ENCODE measurements around the gene CFAP52.
"Not testable (repeated sequence)": the region's sequence is repeated elsewhere in the genome, so short reads cannot be mapped to it uniquely, and the experiment has no call there.

The CFAP52 gene

GRCh38 chr17:9576521-9577372 lies at the start of gene CFAP52:
Gene CFAP52, plus strand, starts transcription at chr17:9576642. Its CDS starts 54 bp downstream, at chr17:9576696.
- DNase-seq (ENCODE audit: low spot score), result peak; percentile 84

DNA sequence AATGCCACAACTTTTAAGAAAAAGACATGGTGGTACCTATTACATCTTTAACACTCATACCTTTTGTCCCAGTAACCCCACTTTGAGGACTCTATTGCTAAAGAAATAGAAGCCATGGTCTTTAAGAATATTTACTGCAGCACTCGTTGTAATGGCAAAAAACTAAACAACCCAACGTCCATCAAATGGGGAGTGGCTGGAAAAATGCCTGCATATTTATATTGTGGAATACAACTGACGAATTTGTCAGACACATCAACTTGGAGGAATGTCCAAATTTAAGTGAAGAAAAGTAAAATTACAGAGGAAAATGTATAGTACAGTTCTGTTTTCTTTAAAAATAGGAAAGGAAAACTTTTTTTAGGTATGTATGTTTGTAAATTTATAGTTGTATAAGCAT lies 48.7 kb upstream of the CFAP52 start:
- no peak for DNase-seq (ENCODE audit: low spot score)

- peak; percentile 16 for DNase-seq (ENCODE audit: low spot score)
These were observed 47.3 kb upstream of the CFAP52 start for GRCh38 chr17:9529033-9529700.

GRCh38 chr17:9531034-9531433 lies 45.4 kb upstream of the CFAP52 start:
- DNase-seq (ENCODE audit: low spot score), result no peak

DNA sequence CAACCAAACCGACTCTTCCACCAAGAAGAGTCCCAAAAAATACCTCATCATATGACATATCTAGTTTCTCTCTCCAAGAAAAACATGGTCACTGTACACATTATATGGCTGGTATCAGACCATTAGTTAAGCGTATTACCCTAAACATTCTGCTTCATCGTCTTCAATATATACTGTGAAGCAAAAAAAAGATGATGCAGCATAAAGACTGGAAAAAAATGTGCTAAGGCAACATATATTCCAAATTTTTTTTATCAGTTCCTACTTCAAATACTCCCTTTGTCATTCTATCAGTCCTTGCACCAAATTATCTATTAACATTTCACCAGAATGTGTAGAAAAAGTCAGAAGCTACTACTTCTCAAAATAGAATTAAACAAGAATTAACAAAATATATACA lies 43.7 kb upstream of the CFAP52 start:
- no peak for DNase-seq (ENCODE audit: low spot score)

- DNase-seq (ENCODE audit: low spot score), result no peak
These were observed 43.0 kb upstream of the CFAP52 start for GRCh38 chr17:9533441-9533840.

- no peak for DNase-seq (ENCODE audit: low spot score)
These were observed 40.4 kb upstream of the CFAP52 start for GRCh38 chr17:9536061-9536460.

- DNase-seq (ENCODE audit: low spot score), result no peak
These were observed 39.2 kb upstream of the CFAP52 start for GRCh38 chr17:9537177-9537776.

GRCh38 chr17:9538626-9539025 lies 37.8 kb upstream of the CFAP52 start:
- no peak for DNase-seq (ENCODE audit: low spot score)

- no peak for DNase-seq (ENCODE audit: low spot score)
These were observed 34.7 kb upstream of the CFAP52 start for GRCh38 chr17:9541718-9542117.

DNA sequence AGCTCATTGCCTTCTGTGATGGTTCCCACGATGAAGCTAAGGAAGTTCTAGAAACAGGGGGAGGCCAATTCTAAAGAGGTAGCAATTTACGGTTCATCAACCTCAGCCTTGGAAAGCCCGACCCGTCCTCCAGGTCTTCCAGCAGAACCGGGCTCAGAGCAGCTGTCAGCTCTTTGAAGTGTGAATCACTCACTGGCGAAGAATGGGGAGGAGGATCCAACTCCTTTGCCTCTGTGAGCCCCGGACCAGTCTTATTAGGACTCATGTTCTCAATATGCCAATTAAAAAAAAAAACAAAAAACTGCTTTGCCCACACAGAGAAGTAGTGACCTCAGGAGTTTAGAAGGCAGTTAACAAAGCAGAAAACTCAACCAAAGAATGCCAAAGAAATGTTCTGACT lies 32.2 kb upstream of the CFAP52 start:
- DNase-seq (ENCODE audit: low spot score), result no peak

DNA sequence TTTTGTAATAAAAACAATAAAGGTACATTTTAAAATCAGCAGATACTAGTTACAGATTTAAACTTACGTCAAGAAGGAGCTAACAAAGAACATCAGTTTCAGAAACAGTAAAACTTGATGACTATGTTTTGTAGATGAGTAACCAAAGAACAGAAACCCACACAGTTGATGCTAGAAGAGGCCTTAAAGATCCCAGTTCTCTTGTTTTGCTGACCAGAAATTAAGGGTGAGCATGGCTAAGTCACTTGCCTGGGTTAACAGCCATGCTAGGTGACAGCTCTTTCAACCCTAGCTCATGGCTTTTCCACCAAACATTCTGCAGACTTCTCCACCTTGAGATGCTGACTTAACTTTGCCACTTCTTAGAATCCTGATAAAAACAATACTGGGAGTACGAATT lies 27.2 kb upstream of the CFAP52 start:
- no peak for DNase-seq (ENCODE audit: low spot score)

DNA sequence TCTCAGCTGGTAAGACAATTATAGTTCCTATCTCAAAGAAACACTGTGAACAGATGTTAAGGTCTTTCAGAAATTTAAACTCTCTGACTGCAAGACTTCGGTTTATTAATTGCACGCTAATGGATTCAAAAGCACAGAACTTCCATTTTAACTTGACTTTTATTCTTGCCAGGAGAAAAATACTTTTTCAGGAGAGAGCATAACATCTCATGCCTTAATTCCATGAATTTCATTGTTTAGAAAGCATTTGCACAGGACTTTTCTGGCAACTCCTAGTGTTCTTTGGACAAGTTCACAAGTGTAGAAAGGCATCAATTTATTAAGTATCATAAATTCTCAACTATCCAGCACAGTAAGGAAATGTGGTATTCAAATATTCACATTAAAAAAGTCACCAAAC lies 23.3 kb upstream of the CFAP52 start:
- DNase-seq (ENCODE audit: low spot score), result no peak

DNA sequence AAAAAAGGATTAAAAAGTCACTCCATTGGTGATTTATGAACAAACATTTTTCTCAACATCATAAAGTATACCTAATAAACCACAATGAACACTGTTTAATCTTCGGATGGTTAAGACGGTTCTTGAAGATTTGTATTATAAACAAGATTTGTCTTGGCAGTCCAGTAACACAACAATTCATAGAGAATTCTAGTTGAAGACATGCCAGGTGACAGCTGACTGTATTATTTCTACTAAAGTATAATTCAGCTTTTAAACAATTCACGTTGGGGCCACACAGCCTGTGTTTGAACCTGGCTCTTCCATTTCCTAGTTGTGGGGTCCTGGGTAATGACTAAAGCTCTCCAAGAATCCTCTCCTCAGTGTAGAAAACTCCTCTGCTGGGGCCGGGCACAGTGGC lies 22.8 kb upstream of the CFAP52 start:
- no peak for DNase-seq (ENCODE audit: low spot score)

DNA sequence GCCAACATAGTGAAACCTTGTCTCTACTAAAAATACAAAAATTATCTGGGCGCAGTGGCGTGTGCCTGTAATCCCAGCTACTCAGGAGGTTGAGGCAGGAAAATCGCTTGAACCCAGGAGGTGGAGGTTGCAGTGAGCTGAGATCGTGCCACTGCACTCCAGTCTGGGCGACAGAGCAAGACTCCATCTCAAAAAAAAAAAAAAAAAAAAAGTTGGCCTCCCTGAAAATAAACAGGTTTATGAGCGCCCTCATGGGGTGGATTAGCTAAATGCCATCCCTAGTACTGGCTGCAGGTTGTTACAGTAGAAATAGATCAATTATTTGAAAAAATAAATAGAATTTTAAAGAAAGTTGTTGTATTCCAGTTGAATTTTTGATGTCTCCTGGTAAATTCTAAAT lies 21.7 kb upstream of the CFAP52 start:
- peak; percentile 28 for DNase-seq (ENCODE audit: low spot score)

DNA sequence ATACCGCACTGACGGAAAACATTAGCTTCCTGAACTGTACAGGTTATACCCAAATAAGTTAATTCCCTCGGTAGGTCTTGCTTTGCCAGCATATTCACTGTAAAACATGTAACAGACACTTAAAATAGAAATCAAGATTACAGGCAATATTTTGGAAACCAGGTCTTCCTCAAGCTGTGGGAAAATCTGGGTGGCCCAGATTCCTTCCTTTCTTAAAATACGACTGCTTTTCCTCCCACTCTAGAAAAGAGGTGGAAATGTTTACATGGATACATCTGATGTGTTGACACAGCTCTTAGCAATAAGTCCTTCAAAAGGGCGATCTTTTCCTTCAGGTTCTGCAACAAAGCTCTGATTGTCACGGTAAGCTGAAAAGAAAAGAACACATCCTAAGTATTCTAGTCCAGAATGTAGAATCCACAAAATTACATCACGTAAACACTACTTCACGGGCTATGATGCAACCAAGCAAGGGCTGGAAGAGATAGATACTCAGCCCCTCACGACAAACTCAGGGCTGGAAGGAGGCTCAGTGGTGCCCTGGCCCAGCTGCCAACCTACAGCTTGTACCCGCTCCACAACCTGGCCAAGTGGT lies 19.2 kb upstream of the CFAP52 start:
- DNase-seq (ENCODE audit: low spot score), result no peak

GRCh38 chr17:9557857-9558256 lies 18.6 kb upstream of the CFAP52 start:
- DNase-seq (ENCODE audit: low spot score), result no peak

DNA sequence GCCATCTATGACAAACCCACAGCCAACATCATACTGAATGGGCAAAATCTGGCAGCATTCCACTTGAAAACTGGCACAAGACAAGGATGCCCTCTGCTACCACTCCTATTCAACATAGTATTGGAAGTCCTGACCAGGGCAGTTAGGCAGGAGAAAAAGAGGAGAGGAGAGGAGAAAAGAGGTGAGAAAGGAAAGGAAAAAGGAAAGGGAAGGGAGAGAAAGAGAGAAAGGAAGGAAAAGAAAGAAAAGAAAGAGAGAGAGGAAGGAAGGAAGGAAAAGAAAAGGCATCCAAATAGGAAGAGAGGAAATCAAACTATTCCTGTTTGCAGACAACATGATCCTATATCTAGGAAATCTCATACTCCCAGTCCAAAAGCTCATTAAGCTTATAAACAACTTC lies 12.3 kb upstream of the CFAP52 start:
- no peak for DNase-seq (ENCODE audit: low spot score)

DNA sequence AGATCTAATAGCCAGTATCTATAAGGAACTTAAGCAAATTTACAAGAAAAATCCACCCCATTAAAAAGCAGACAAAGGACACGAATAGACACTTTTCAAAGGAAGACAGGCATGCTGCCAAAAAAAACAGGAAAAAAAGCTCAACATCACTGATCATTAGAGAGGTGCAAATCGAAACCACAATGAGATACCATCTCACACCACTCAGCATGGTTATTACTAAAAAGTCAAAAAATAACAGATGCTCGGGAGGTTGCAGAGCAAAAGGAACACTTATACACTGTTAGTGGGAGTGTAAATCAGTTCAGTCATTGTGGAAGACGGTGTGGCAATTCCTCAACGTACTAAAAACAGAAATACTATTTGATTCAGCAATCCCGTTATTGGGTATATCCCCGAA lies 10.4 kb upstream of the CFAP52 start:
- no peak for DNase-seq (ENCODE audit: low spot score)

GRCh38 chr17:9566739-9567138 lies 9.7 kb upstream of the CFAP52 start:
- DNase-seq (ENCODE audit: low spot score), result not testable (repeated sequence)

GRCh38 chr17:9568004-9568403 lies 8.4 kb upstream of the CFAP52 start:
- DNase-seq (ENCODE audit: low spot score), result no peak

DNA sequence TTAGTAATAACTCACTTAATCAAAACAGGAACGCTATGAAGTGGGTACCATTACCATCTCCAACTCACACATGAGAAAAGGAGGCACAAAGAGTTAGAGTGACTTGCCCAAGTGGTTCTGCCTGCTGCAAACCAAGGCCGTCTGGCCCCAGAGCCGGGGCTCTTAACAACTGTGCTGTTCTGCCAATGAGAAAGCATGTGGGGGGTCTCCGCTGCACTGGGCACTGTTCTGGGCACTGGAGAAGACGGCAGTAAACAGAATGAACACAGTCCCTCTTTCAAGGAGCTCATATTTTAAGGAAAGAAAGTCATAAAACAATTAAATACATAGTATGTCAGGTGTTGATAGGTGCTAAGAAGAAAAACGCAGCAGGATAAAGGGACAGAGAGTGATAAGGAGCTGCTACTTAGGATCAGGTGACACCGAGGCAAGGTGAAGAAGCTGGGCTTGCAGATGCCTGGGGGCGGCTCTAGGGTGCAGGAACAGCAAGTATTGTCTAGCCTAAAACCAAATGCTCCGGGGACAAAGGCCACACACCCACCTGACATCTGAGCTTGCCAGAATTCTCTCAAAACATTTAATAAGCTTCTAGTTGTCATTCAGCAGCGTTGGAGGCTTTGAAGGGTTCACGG lies 7.4 kb upstream of the CFAP52 start:
- DNase-seq (ENCODE audit: low spot score), result no peak

All from cerebellar cortex (tissue), 1 donor.